Pancreas (tissue), 10 donors: ENCODE measurements around the gene CASZ1. TPM values are rescaled to one million over a fixed set of nuclear protein-coding genes. Genes with fewer than 3 reads are reported as not detected.

ENCODE experiments used
- ATAC-seq, 4 donors: fragments of 200-7000 bp; cut with Tn5 transposase; one replicate each; pipeline versions ENCODE4 v1.8.0 to v1.9.1; 2020; ENCODE audit warnings: mild to moderate bottlenecking in 4 of 4, moderate library complexity in 4 of 4
- DNase-seq, 6 donors: peaks; one replicate each; pipeline ENCODE4 v3.0.0-alpha.2; 2020
- FAIRE-seq: peaks from 2 replicates; lab custom pipeline; 2012; peaks lifted over from hg19 to GRCh38; lab: Jason Lieb, UNC
- H3K27ac ChIP-seq, 4 donors: fragments of 200-600 bp; sonication (generic); 1 replicate in 3 of 4; 2 replicates in 1 of 4; pipeline versions ENCODE4 v1.5.0 to v1.8.0; 2020
- H3K27me3 ChIP-seq, 4 donors: fragments of 200-600 bp; one replicate each; pipeline ENCODE4 v1.8.0; 2021
- H3K36me3 ChIP-seq, 3 donors: fragments of 200-600 bp; sonication (generic) in 1 of 3; one replicate each; pipeline versions ENCODE4 v1.5.0 to v1.8.0; 2020 to 2021
- H3K4me1 ChIP-seq, 3 donors: fragments of 200-600 bp; one replicate each; pipeline ENCODE4 v1.8.0; 2021
- H3K4me3 ChIP-seq, 4 donors: fragments of 200-600 bp; sonication (generic) in 2 of 4; one replicate each; pipeline versions ENCODE4 v1.5.0 to v1.8.0; 2020 to 2021
- H3K9me3 ChIP-seq, 4 donors: fragments of 200-600 bp; one replicate each; pipeline ENCODE4 v1.8.0; 2021
- CTCF ChIP-seq, 4 donors: fragments of 200-600 bp; sonication (generic) in 3 of 4; IDR thresholded peaks; one replicate each; pipeline versions ENCODE4 v1.5.0 to v1.8.0; 2021; ENCODE audit warnings: antibody characterized with exemption in 4 of 4
- WGBS, 2 donors: extraction: QIAGEN DNeasy Blood & Tissue Kit; methylation state at CpG; one replicate each; pipeline ENCODE4 v1.1.7; 2013; 5-methylcytosine and 5-hydroxymethylcytosine counted together
- intact Hi-C, 3 donors: fragments of 100-400 bp; cut with DNase I; formaldehyde crosslinking; loops; one replicate each; pipeline versions ENCODE4 v1.11.1 to v1.14.2; 2022
- polyA plus RNA-seq, 2 donors: library from polyadenylated mRNA; stranded (reverse); fragments of 200-250 nt; gene quantifications; one replicate each; pipeline ENCODE4 v1.2.3, GENCODE V29; 2013
- total RNA-seq, 6 donors: library from RNA; stranded (reverse); fragmentation: NEBNext Ultra II Directional in 4 of 6; extraction: Animal tissue kit (Norgen Biotek cat#: 25700) in 4 of 6; gene quantifications; one replicate each; pipeline versions ENCODE4 v1.2.1 to v1.2.4, GENCODE V29; 2021 to 2023
- donor health status: healthy with polysubstance abuse.
- donor health status: DM: no; HTN: no; CAD: no; lungs with moderate emphysema.
- donor health status: DM: no; HTN: no; CAD: no.
- donor health status: control.
- donor health status: control.
- donor health status: Bipolar disorder and iron deficiency.
- donor health status: DM: yes; HTN: yes; CAD: no.
- donor health status: DM: no; HTN: no; CAD: no.
- donor health status: DM: no; HTN: no; CAD: no.
- donor health status: DM: yes; HTN: yes; CAD: no.

Gene CASZ1
- total and polyA plus RNA-seq, 8 donors, result 6.7 to 18.9 (median 13.8) TPM

GRCh38 chr1:10651389-10651766 is 145.1 kb downstream of the CASZ1 start:
- DNase-seq (no peak), ATAC-seq (no peak), FAIRE-seq (no peak)
- no peaks in the 10 kb centered on the region for H3K4me1 ChIP-seq
- intact Hi-C loops, result no loop called here
- no peak for TF ChIP-seq CTCF (IDR thresholded peaks at IDR 0.05)
- H3K27me3 ChIP-seq, result no peaks in the 10 kb centered on the region
- no peak overlapping the region for H3K4me3 ChIP-seq
- H3K9me3 ChIP-seq, result no peaks in the 10 kb centered on the region
- H3K36me3 ChIP-seq, result peaks cover 0 to 7% (median 0%) of the 10 kb centered on the region in 3 donors
- H3K27ac ChIP-seq, result no peak overlapping the region
- 82 to 88% methylated on average over 19 of the region's 19 CpGs for WGBS, 2 donors

GRCh38 chr1:10650556-10651388 is 145.7 kb downstream of the CASZ1 start:
- no peak overlapping the region for H3K4me3 ChIP-seq
- H3K9me3 ChIP-seq, result no peaks in the 10 kb centered on the region
- ATAC-seq, result no peak
- no peak for TF ChIP-seq CTCF (IDR thresholded peaks at IDR 0.05)
- WGBS, 2 donors, result 86 to 88% methylated on average over 40 of the region's 40 CpGs
- H3K36me3 ChIP-seq, result peaks cover 0 to 11% (median 1%) of the 10 kb centered on the region in 3 donors
- intact Hi-C loops, result no loop called here
- no peak for FAIRE-seq
- H3K27me3 ChIP-seq, result no peaks in the 10 kb centered on the region
- H3K27ac ChIP-seq, result no peak overlapping the region
- DNase-seq, result no peak
- H3K4me1 ChIP-seq, result no peaks in the 10 kb centered on the region

- WGBS, 2 donors, result 84 to 89% methylated on average over 25 to 30 of the region's 30 CpGs
- TF ChIP-seq CTCF (IDR thresholded peaks at IDR 0.05), result no peak
- Histone ChIP-seq H3K27me3 (no peaks in the 10 kb centered on the region), H3K4me1 (no peaks in the 10 kb centered on the region), H3K4me3 (no peak overlapping the region), H3K36me3 (peaks cover 2 to 14% (median 3%) of the 10 kb centered on the region in 3 donors), H3K27ac (no peak overlapping the region), H3K9me3 (no peaks in the 10 kb centered on the region)
- ATAC-seq (no peak), FAIRE-seq (no peak), DNase-seq (no peak)
- intact Hi-C loops, result no loop called here
Measured at GRCh38 chr1:10649517-10650201, 146.8 kb downstream of the CASZ1 start.

- Histone ChIP-seq H3K27ac (no peak overlapping the region), H3K9me3 (no peaks in the 10 kb centered on the region), H3K27me3 (no peaks in the 10 kb centered on the region), H3K4me3 (no peak overlapping the region), H3K4me1 (no peaks in the 10 kb centered on the region), H3K36me3 (peaks cover 2 to 12% (median 3%) of the 10 kb centered on the region in 3 donors)
- ATAC-seq (no peak), FAIRE-seq (no peak), DNase-seq (no peak)
- 87 to 93% methylated on average over 32 of the region's 32 CpGs for WGBS, 2 donors
- no peak for TF ChIP-seq CTCF (IDR thresholded peaks at IDR 0.05)
- intact Hi-C loops, result no loop called here
Measured at GRCh38 chr1:10648689-10649516, 147.5 kb downstream of the CASZ1 start.
